Lower lobe of right lung (tissue), 2 donors: ENCODE data around the gene ESAM. TPM values are rescaled to one million over a fixed set of nuclear protein-coding genes. Genes with fewer than 3 reads are reported as not detected.
A peak's percentile ranks its signal among the peaks of the same experiment; 100 is the strongest.

Experiments used
- ATAC-seq, 2 donors: fragments of 200-7000 bp; cut with Tn5 transposase; one replicate each; pipeline ENCODE4 v1.9.1; 2020 to 2022; ENCODE audit warnings: mild to moderate bottlenecking in 2 of 2, moderate library complexity in 2 of 2
- DNase-seq: peaks from one replicate; pipeline ENCODE4 v3.0.0-alpha.2; 2020
- H3K27ac ChIP-seq: fragments of 200-600 bp; one replicate; pipeline ENCODE4 v1.8.0; 2022
- H3K27me3 ChIP-seq: fragments of 200-600 bp; one replicate; pipeline ENCODE4 v1.8.0; 2022; ENCODE audit warnings: low read depth
- H3K36me3 ChIP-seq: fragments of 200-600 bp; one replicate; pipeline ENCODE4 v1.8.0; 2022; ENCODE audit warnings: mild to moderate bottlenecking
- H3K4me1 ChIP-seq: fragments of 200-600 bp; one replicate; pipeline ENCODE4 v1.8.0; 2022
- H3K4me3 ChIP-seq: fragments of 200-600 bp; one replicate; pipeline ENCODE4 v1.8.0; 2022; ENCODE audit warnings: mild to moderate bottlenecking
- H3K9me3 ChIP-seq: fragments of 200-600 bp; one replicate; pipeline ENCODE4 v1.8.0; 2022
- CTCF ChIP-seq: fragments of 200-600 bp; IDR thresholded peaks from one replicate; pipeline ENCODE4 v1.8.0; 2022; ENCODE audit warnings: antibody characterized with exemption, mild to moderate bottlenecking
- intact Hi-C: fragments of 100-400 bp; cut with DNase I; formaldehyde crosslinking; loops from one replicate; pipeline ENCODE4 v1.11.0; 2022
- total RNA-seq: library from RNA; stranded (reverse); fragmentation: NEBNext Ultra II Directional; extraction: Animal tissue kit (Norgen Biotek cat#: 25700); gene quantifications from one replicate; pipeline ENCODE4 v1.2.1, GENCODE V29; 2021
- donor health status: DM: no; HTN: yes; CAD: no; lungs with severe emphysema.

Gene ESAM
- total RNA-seq, 1 donor from 2014 or later, result 131 TPM

GRCh38 chr11:124798991-124799347 is 36.9 kb upstream of the ESAM start:
- DNase-seq, result no peak
- Histone ChIP-seq H3K9me3 (no peaks in the 10 kb centered on the region), H3K27me3 (no peaks in the 10 kb centered on the region), H3K27ac (peak overlapping the region; percentile 100), H3K36me3 (no peaks in the 10 kb centered on the region), H3K4me3 (peak overlapping the region; percentile 84), H3K4me1 (peaks cover 36% of the 10 kb centered on the region)
- intact Hi-C loops, result no loop called here
- TF ChIP-seq CTCF, result no peak
- no peak for ATAC-seq

DNA sequence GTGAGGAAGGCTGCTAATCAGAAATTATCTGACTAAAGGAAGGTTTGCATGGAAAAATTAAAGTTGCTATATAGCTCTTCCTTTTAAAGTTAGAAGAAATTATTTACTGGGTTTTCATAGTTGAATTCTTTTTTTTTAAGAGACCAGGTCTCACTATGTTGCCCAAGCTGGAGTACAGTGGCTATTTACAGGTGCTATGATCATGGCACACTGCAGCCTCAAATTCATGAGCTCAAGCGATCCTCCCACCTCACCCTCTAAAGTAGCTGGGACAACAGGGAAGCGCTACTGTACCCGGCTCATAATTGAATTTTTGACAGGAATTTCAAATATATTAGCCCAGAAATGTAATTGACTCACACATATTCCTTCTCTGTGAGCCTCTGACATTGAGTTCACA is 34.2 kb upstream of the ESAM start:
- Histone ChIP-seq H3K4me3 (no peak overlapping the region), H3K4me1 (peaks cover 42% of the 10 kb centered on the region), H3K27ac (no peak overlapping the region), H3K9me3 (no peaks in the 10 kb centered on the region), H3K27me3 (no peaks in the 10 kb centered on the region), H3K36me3 (no peaks in the 10 kb centered on the region)
- no peak for TF ChIP-seq CTCF
- DNase-seq (no peak), ATAC-seq (no peak)
- intact Hi-C loops, result no loop called here

DNA sequence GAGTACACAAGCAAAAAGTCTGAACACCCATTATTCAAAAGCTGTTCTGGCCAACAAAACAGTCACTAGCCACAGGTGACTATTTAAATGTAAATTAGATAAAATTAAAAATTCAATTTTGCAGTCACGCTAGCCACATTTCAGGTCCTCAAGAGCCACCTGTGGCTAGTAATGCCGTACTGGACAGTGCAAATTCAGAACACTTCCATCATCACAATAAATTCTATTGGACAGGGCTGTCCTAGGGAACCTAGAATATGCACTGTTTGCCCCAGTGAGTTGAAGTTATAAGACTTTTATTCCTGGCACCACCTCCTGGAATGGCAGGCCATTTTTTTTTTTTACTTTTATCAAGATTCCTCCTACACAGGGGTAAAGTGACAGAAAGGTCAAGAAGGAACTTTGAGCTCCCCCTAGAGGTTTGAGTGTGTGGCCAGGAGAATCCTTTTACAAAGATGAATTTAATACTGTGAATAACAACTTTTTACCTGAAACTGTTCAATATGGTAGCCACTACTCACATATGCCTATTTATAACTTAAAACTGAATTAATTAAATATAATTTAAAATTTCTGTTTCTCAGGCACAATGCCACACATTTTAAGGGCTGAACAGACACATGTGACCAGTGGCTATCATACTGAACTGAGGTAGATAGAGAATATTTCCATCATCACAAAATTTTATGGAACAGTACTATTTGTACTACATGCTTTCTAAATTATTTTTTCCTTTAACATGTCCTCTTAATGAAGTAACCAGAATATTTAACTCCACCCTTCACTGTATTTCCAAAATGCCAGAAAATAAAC is 31.6 kb upstream of the ESAM start:
- DNase-seq (no peak), ATAC-seq (peak; percentile 68 to 86)
- Histone ChIP-seq H3K9me3 (no peaks in the 10 kb centered on the region), H3K36me3 (no peaks in the 10 kb centered on the region), H3K27me3 (no peaks in the 10 kb centered on the region), H3K27ac (no peak overlapping the region), H3K4me3 (no peak overlapping the region), H3K4me1 (peaks cover 28% of the 10 kb centered on the region)
- TF ChIP-seq CTCF, result peak; percentile 71
- intact Hi-C loops, result no loop called here

GRCh38 chr11:124791626-124792341 is 29.7 kb upstream of the ESAM start:
- DNase-seq, result no peak
- Histone ChIP-seq H3K27me3 (no peaks in the 10 kb centered on the region), H3K4me1 (peaks cover 13% of the 10 kb centered on the region), H3K4me3 (no peak overlapping the region), H3K27ac (no peak overlapping the region), H3K36me3 (no peaks in the 10 kb centered on the region), H3K9me3 (no peaks in the 10 kb centered on the region)
- ATAC-seq, result peak in 1 of 2 donors; percentile 37
- TF ChIP-seq CTCF, result no peak
- intact Hi-C loops, result no loop called here

DNA sequence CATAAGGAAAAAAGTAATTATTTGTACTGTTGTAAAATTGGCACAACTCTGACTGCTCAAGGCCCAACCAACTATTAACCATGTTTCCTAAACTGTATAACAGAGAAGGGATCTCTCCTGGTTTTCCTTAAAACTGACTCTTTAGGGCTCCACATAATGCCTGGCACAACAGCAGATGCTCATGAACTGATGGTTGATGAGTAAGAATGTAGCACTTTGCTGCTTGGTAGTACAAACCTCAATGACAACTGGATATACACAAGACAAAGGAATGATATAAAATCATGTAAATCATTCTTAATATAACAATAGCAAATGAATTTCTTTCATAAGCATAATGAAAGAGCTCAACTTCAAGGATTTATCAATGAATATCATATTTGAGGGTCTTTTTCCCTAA is 26.4 kb upstream of the ESAM start:
- no peak for DNase-seq
- Histone ChIP-seq H3K27ac (no peak overlapping the region), H3K4me1 (peaks cover 8% of the 10 kb centered on the region), H3K27me3 (no peaks in the 10 kb centered on the region), H3K9me3 (no peaks in the 10 kb centered on the region), H3K36me3 (no peaks in the 10 kb centered on the region), H3K4me3 (no peak overlapping the region)
- no peak for TF ChIP-seq CTCF
- ATAC-seq, result no peak
- intact Hi-C loops, result no loop called here
